Measurements from ENCODE around the gene OCRL.

DNA sequence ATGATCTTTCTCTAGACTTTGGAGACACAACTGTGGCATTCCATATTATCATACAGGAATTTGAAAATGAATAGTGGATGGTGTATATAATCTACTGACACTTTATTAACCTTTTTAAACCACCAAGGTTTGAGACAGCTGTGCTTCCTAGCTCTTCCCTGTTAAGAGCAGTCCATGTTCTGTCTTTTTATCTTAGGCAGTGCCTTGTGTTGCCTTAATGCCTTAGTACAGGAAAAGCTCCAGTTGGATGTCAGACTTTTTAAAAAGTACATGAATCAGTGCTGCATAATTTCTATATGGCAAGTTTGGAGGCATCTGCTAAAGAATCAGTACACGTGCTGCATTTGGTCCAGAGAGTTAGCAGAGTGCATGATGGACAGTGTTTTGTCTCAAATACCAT, 45.1 kb downstream of the OCRL start:
- TF ChIP-seq, protein P1, sequence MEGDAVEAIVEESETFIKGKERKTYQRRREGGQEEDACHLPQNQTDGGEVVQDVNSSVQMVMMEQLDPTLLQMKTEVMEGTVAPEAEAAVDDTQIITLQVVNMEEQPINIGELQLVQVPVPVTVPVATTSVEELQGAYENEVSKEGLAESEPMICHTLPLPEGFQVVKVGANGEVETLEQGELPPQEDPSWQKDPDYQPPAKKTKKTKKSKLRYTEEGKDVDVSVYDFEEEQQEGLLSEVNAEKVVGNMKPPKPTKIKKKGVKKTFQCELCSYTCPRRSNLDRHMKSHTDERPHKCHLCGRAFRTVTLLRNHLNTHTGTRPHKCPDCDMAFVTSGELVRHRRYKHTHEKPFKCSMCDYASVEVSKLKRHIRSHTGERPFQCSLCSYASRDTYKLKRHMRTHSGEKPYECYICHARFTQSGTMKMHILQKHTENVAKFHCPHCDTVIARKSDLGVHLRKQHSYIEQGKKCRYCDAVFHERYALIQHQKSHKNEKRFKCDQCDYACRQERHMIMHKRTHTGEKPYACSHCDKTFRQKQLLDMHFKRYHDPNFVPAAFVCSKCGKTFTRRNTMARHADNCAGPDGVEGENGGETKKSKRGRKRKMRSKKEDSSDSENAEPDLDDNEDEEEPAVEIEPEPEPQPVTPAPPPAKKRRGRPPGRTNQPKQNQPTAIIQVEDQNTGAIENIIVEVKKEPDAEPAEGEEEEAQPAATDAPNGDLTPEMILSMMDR (conservative IDR thresholded peaks at IDR 0.05): no peak
- no peak for TF ChIP-seq ZFX (IDR thresholded peaks at IDR 0.05)

Data from C4-2B (cell line).